DOHH2 (cell line): ENCODE data around the gene ESF1.

ENCODE experiments used
- H3F3A ChIP-seq: fragments of 200-600 bp; sonication (generic), shearing (Covaris generic); 2 replicates; pipeline ENCODE4 v1.6.0; 2016; ENCODE audit warnings: antibody characterized with exemption, mild to moderate bottlenecking; ENCODE audit not compliant: control insufficient read depth, insufficient read depth
- H3K27ac ChIP-seq: fragments of 200-600 bp; sonication (generic); 2 replicates; pipeline ENCODE4 v1.5.1; 2014; ENCODE audit warnings: low read depth, mild to moderate bottlenecking, low read length, moderate library complexity
- H3K27me3 ChIP-seq: fragments of 200-600 bp; sonication (generic); 2 replicates; pipeline ENCODE4 v1.6.1; 2014; ENCODE audit warnings: mild to moderate bottlenecking, low read length, mixed read lengths; ENCODE audit not compliant: control insufficient read depth
- H3K36me3 ChIP-seq: fragments of 200-600 bp; sonication (generic); 2 replicates; pipeline ENCODE4 v1.6.1; 2014; ENCODE audit warnings: mild to moderate bottlenecking, low read length, moderate library complexity, mixed read lengths; ENCODE audit not compliant: control insufficient read depth
- H3K4me1 ChIP-seq: fragments of 200-600 bp; sonication (generic); 2 replicates; pipeline ENCODE4 v1.6.1; 2014; ENCODE audit warnings: mild to moderate bottlenecking, low read length, mixed read lengths; ENCODE audit not compliant: control insufficient read depth
- H3K4me2 ChIP-seq: fragments of 200-600 bp; sonication (generic); 2 replicates; pipeline ENCODE4 v1.6.0; 2014; ENCODE audit warnings: mild to moderate bottlenecking, low read length, moderate library complexity
- H3K4me3 ChIP-seq: fragments of 200-600 bp; sonication (generic); 2 replicates; pipeline ENCODE4 v1.5.1; 2014; ENCODE audit warnings: mild to moderate bottlenecking, low read length, mixed read lengths
- H3K79me2 ChIP-seq: fragments of 200-600 bp; sonication (generic); 2 replicates; pipeline ENCODE4 v1.6.1; 2014; ENCODE audit warnings: mild to moderate bottlenecking, low read length, mixed read lengths; ENCODE audit not compliant: control insufficient read depth
- H3K9me2 ChIP-seq: fragments of 200-600 bp; sonication (generic); replicated peaks from 2 replicates; pipeline ENCODE4 v1.6.1; 2014; ENCODE audit warnings: mild to moderate bottlenecking, low read length, mixed read lengths; ENCODE audit not compliant: control insufficient read depth
- H3K9me3 ChIP-seq: fragments of 200-600 bp; sonication (generic); 2 replicates; pipeline ENCODE4 v1.6.1; 2014; ENCODE audit warnings: antibody characterized with exemption, low read length, mixed read lengths; ENCODE audit not compliant: control insufficient read depth, insufficient read depth
- H4K20me1 ChIP-seq: fragments of 200-600 bp; sonication (generic); 2 replicates; pipeline ENCODE4 v1.6.0; 2014; ENCODE audit warnings: low read depth, mild to moderate bottlenecking, antibody characterized with exemption, low read length, moderate library complexity; ENCODE audit not compliant: control insufficient read depth, insufficient read depth
- CTCF ChIP-seq: fragments of 200-600 bp; sonication (generic); IDR thresholded peaks from one replicate; pipeline ENCODE4 v1.5.1; 2014; ENCODE audit warnings: antibody characterized with exemption, mild to moderate bottlenecking, low read depth, low read length; ENCODE audit not compliant: poor library complexity, severe bottlenecking
- EZH2phosphoT487 ChIP-seq: fragments of 200-600 bp; sonication (generic); IDR thresholded peaks from 2 replicates; pipeline ENCODE4 v1.6.1; 2017; ENCODE audit warnings: borderline replicate concordance, mild to moderate bottlenecking, antibody characterized with exemption, low read length, moderate library complexity, mixed read lengths

ESF1 gene

GRCh38 chr20:13809373-13809772 is 24.7 kb upstream of the ESF1 start:
- Histone ChIP-seq H4K20me1 (no peaks in the 10 kb centered on the region), H3K36me3 (peaks cover 53% of the 10 kb centered on the region)

DNA sequence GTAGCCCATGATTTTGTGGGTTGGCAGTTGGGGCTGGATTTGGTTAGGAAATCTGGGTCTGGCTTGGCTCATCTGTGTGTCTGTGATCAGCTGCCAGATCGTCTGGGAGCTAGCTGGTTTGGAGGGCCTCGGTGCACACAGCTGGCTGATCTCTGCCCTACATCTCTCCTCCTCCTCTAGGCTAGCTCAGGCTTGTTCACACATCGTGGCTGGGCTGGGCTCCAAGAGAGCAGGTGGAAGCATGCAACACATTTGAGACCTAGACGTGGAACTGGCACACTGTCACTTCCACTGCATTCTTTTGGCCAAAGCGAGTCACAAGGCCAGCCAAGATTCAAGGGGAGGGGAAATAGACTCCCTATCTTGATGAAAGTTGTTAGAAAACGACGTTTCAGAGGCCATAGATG is 16.0 kb upstream of the ESF1 start:
- TF ChIP-seq CTCF (no peak), EZH2phosphoT487 (no peak)
- Histone ChIP-seq H3K4me2 (no peak overlapping the region), H3F3A (no peaks in the 10 kb centered on the region), H3K9me3 (no peaks in the 10 kb centered on the region), H3K27me3 (no peaks in the 10 kb centered on the region), H3K79me2 (no peaks in the 10 kb centered on the region), H3K9me2 (no peaks in the 10 kb centered on the region), H4K20me1 (no peaks in the 10 kb centered on the region), H3K4me1 (no peaks in the 10 kb centered on the region), H3K4me3 (no peak overlapping the region), H3K36me3 (peaks cover 71% of the 10 kb centered on the region), H3K27ac (no peak overlapping the region)

More at GRCh38 chr20:13809373-13809772, 24.7 kb upstream of the ESF1 start:
- H3K79me2 ChIP-seq, result no peaks in the 10 kb centered on the region
- H3K4me1 ChIP-seq, result peaks cover 6% of the 10 kb centered on the region; the same call in 1 of the 2 replicates
- no peak overlapping the region for H3K27ac ChIP-seq
- no peak for TF ChIP-seq EZH2phosphoT487
- no peak for TF ChIP-seq CTCF
- no peak overlapping the region for H3K4me3 ChIP-seq
- no peak overlapping the region for H3K4me2 ChIP-seq
- H3F3A ChIP-seq, result no peaks in the 10 kb centered on the region
- H3K9me2 ChIP-seq, result no peaks in the 10 kb centered on the region
- H3K27me3 ChIP-seq, result no peaks in the 10 kb centered on the region
- H3K9me3 ChIP-seq, result no peaks in the 10 kb centered on the region

DNA sequence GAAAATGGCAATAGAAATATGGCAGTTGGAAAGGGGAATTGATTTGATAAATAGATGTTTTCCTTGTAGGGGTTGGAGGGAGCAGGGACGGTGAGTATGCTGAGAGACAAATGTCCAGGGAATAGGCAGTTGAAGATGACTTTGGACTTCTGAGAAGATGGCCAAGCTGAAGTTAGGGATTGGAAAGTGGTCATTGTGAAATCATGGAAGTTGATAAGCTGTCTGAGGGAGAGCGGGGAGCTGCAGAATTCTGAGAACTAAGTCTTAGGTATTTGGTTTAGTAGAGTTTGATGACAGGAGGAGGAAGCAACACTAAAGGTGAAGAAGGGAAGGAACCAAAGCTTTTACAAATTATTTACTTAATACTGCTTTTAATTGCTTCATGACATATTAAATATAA is 15.3 kb upstream of the ESF1 start:
- Histone ChIP-seq H3K79me2 (no peaks in the 10 kb centered on the region), H3K9me3 (no peaks in the 10 kb centered on the region), H4K20me1 (no peaks in the 10 kb centered on the region), H3K4me1 (no peaks in the 10 kb centered on the region), H3K4me2 (no peak overlapping the region), H3K36me3 (peaks cover 79% of the 10 kb centered on the region), H3K9me2 (no peaks in the 10 kb centered on the region), H3K27ac (no peak overlapping the region), H3F3A (no peaks in the 10 kb centered on the region), H3K27me3 (no peaks in the 10 kb centered on the region), H3K4me3 (no peak overlapping the region)
- TF ChIP-seq CTCF (no peak), EZH2phosphoT487 (no peak)

- Histone ChIP-seq H3K27ac (no peak overlapping the region), H3K4me3 (no peak overlapping the region), H3K79me2 (no peaks in the 10 kb centered on the region), H3K4me2 (no peak overlapping the region), H3F3A (no peaks in the 10 kb centered on the region), H3K9me3 (no peaks in the 10 kb centered on the region), H4K20me1 (no peaks in the 10 kb centered on the region), H3K36me3 (peaks cover 81% of the 10 kb centered on the region), H3K9me2 (no peaks in the 10 kb centered on the region), H3K4me1 (no peaks in the 10 kb centered on the region), H3K27me3 (no peaks in the 10 kb centered on the region)
- TF ChIP-seq EZH2phosphoT487 (no peak), CTCF (no peak)
These were observed 14.3 kb upstream of the ESF1 start for GRCh38 chr20:13799040-13799439.
